ENCODE results near the gene ALKBH1.
"Not testable (repeated sequence)": the region's sequence is repeated elsewhere in the genome, so short reads cannot be mapped to it uniquely, and the experiment has no call there.

ALKBH1 gene

GRCh38 chr14:77707724-77708408 lies at the start of gene ALKBH1, which contains the start of gene SLIRP:
ALKBH1 (minus strand) TSS chr14:77708023; CDS start chr14:77708004, 19 bp downstream.
SLIRP (plus strand) TSS chr14:77708103; CDS start chr14:77708112, 9 bp downstream.
- in situ Hi-C loops (cut with MboI; ENCODE audit: low sequenced_read_pairs), result loop anchor here (25.0 kb wide), 1 partner anchor 246 kb away; the partner anchor contains the start of genes AHSA1 and VIPAS39

- in situ Hi-C loops (cut with MboI; ENCODE audit: low sequenced_read_pairs), result no loop called here
These were observed 45.1 kb upstream of the ALKBH1 start for GRCh38 chr14:77752799-77753516.

DNA sequence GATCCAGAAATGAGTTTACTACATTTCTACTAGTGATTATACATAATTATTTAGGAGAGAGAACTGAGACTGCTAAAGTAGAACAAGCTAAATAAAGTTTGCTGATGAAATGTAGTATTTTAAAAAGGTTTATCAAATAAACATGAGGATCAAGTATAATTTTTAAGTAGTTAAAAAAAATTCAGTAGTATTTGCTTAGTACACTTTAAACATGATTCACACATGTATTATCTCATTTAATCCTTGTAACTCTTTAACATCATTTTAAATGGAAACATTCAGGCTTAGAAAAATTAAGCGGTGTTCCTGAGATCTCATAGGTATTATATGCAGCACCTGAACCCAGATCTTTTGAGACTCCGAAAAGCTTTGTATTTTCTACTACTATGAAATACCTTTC lies 44.4 kb upstream of the ALKBH1 start:
- in situ Hi-C loops (cut with MboI; ENCODE audit: low sequenced_read_pairs), result no loop called here

DNA sequence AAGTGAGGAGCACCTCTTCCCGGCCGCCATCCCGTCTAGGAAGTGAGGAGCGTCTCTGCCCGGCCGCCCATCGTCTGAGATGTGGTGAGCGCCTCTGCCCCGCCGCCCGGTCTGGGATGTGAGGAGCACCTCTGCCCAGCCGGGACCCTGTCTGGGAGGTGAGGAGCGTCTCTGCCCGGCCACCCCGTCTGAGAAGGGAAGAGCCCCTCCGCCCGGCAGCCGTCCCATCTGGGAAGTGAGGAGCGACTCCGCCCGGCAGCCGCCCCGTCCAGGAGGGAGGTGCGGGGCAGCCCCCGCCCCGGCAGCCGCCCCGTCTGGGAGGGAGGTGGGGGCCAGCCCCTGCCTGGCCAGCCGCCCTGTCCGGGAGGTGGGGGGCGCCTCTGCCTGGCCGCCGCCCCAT lies 39.6 kb upstream of the ALKBH1 start:
- in situ Hi-C loops (cut with MboI; ENCODE audit: low sequenced_read_pairs), result not testable (repeated sequence)

DNA sequence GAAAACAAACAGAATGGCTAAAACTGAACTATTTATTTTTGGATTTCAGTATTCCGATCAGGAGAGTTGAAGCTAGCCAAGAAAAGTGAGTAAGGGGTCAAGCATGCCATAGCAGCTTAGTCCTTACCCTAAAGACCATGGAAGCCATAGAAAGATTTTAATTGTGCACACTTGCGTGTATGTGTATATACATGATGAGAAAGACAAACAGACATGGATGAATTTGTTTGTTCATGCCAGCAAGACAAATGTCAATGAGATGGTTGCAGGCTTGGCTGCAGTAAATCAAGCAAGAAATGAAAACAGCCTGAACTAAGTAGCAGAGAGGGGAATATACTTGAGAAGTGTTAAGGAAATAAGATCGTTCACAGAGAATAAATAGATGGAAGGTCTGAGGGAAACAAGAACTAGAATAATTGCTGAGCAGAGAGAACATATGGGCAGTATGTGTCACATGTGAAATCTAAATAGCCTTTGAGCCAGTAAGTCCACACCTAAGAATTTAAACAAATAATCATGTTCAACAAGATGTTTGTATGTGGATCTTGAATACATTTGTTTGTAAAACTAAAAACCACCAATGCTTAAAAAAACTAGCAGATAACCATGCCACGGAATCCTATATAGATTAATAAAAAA lies 38.4 kb upstream of the ALKBH1 start:
- in situ Hi-C loops (cut with MboI; ENCODE audit: low sequenced_read_pairs), result no loop called here

- in situ Hi-C loops (cut with MboI; ENCODE audit: low sequenced_read_pairs), result no loop called here
These were observed 33.6 kb upstream of the ALKBH1 start for GRCh38 chr14:77741438-77741837.

DNA sequence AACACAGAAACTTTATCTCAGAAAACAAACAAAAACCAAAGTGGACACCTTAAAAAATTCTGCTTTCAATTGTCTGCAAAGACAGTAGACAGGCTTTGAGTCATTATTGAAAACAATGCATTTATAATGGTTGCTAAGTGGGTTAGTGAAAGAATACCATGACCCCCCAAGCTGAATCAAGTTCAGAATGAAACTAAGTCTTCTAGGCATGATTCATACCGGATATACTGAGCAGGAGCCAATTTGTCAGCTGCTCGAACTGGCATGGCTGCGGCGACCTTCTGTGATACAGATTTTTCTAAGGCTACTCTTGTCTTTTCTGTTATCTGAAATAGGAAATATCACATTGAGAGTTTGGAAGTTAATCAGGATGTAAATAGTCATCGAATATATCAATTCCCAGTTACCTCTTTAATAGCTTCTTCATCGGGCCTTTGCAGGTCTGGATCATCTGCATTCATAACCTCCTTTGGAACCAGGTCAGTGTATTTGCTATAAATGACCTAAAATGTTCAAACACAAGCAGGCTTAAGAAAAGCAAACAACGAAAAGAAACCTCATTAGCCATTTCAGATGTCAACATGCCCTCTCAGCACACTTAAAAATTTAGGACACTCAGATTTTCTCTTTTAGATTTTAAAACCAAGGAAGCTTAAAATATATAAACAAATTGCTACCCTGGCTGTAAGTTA lies 30.9 kb upstream of the ALKBH1 start:
- in situ Hi-C loops (cut with MboI; ENCODE audit: low sequenced_read_pairs), result no loop called here

GRCh38 chr14:77730976-77731497 lies 23.2 kb upstream of the ALKBH1 start:
- in situ Hi-C loops (cut with MboI; ENCODE audit: low sequenced_read_pairs), result no loop called here

DNA sequence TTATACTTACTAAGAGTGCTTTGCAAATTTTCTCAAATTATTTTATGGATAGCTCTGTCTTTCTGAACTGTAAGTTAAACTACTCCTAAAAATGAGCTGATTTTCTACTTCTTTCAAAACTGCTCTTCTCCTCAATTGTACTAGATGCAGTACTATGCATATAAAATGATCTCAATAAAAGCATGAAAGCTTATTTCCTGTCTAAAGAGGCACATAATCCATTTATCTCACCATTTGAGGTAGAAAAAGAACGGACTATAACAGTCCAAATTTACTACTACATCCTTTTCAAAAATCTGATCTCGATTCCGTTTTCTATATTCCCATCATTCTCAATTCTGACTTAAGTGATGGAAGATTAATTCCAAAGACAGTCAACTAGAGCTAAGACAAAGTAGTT lies 14.5 kb upstream of the ALKBH1 start:
- in situ Hi-C loops (cut with MboI; ENCODE audit: low sequenced_read_pairs), result loop anchor here (25.0 kb wide), 1 partner anchor 260 kb away; the partner anchor contains the start of genes AHSA1 and VIPAS39

GRCh38 chr14:77721437-77721836 lies 13.6 kb upstream of the ALKBH1 start:
- in situ Hi-C loops (cut with MboI; ENCODE audit: low sequenced_read_pairs), result loop anchor here (25.0 kb wide), 1 partner anchor 259 kb away; the partner anchor contains the start of genes AHSA1 and VIPAS39

DNA sequence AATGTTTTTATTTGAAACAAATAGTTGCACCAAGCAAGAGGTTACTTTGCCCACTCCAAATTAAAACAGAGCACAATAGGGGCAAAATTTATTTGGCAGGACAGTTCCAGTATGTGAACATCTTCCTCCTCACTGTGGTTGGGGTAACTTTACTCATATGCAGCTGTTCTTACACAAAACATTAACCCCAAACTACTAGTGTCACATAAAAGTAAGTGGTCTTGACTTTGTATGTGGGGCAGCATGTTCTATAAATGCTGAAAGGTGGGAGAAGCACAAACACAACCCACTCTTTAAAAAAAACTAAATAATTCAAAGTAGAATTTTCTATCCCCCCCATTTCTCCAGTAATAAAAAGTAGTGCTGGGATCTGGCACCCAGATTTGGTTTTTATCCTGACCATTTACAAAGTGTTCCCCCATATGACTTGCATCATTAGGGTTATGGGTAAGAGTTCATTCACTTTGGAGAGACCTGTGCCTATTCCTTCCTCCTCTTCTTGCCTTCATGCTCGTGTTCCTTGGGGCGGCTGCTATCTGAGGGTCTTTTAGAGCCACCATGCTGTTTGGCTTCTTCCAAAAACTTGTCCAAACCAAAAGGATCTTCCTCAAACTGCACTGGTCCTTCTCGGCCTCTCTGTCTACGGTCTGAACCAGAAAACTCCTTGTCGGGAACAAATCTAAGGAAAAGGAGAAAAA lies 9.9 kb upstream of the ALKBH1 start:
- in situ Hi-C loops (cut with MboI; ENCODE audit: low sequenced_read_pairs), result loop anchor here (25.0 kb wide), 1 partner anchor 255 kb away; the partner anchor contains the start of genes AHSA1 and VIPAS39

DNA sequence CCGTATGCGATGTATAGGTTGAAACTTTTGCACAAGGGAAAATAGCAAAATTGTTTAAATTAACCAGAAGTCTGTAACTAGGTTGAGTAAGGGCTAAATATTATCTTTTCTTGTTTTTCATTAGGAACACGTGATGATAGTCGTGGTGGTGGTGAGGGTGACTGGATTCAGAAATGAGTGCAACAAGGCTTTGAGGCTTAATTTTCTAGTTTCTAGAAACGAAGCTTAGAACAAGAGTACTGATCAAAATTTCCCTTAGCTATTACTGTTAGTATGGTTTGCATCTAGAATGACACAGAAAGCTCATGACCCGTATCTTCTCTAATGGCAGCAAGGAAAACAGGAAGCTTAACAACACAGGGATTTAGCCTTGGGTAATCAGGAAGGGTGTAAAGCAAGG lies 7.1 kb upstream of the ALKBH1 start:
- in situ Hi-C loops (cut with MboI; ENCODE audit: low sequenced_read_pairs), result loop anchor here (25.0 kb wide), 1 partner anchor 253 kb away; the partner anchor contains the start of genes AHSA1 and VIPAS39

GRCh38 chr14:77710364-77710763 lies 2.5 kb upstream of the ALKBH1 start:
- in situ Hi-C loops (cut with MboI; ENCODE audit: low sequenced_read_pairs), result loop anchor here (25.0 kb wide), 1 partner anchor 248 kb away; the partner anchor contains the start of genes AHSA1 and VIPAS39

DNA sequence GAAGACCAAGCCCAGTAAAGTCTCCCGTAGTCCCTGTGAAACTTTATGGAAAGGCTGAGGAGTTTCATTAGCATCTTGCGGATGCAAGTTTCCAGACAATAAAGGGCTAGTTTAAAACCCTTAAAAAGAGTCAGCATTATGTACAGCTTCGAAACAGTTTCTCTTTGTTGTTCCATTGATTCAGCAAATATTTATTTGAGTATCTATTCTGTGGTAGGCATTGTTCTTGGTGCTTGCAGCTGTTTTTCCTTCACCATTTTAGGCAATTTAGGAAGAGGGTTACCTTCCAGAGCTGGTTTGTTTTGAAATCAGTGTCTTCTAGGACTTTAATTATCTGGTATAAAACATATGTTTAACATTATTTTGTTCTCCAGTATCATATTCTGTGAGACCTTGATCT lies 1.6 kb upstream of the ALKBH1 start:
- in situ Hi-C loops (cut with MboI; ENCODE audit: low sequenced_read_pairs), result loop anchor here (25.0 kb wide), 1 partner anchor 247 kb away; the partner anchor contains the start of genes AHSA1 and VIPAS39

GRCh38 chr14:77708749-77709148 lies 926 bp upstream of the ALKBH1 start:
- in situ Hi-C loops (cut with MboI; ENCODE audit: low sequenced_read_pairs), result loop anchor here (25.0 kb wide), 1 partner anchor 246 kb away; the partner anchor contains the start of genes AHSA1 and VIPAS39

DNA sequence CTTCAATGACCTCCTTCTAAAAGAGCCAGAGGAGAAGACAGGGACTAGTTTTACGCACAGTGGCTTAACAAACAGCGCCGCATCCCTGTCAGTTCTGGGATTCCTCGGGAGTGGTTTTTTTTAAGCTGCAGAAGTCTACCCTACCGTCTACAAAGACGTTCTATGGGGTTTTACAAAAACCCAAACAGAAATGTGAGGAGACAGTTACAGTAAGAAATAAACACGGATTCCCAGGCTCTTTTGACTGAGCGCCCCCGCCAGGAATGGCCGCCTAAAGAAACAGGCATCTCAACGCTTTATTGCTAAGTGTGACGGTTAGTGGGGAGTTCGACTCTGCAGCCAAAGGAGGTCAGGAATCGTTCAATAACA lies 484 bp downstream of the ALKBH1 start:
- in situ Hi-C loops (cut with MboI; ENCODE audit: low sequenced_read_pairs), result loop anchor here (25.0 kb wide), 1 partner anchor 245 kb away; the partner anchor contains the start of genes AHSA1 and VIPAS39

- in situ Hi-C loops (cut with MboI; ENCODE audit: low sequenced_read_pairs), result no loop called here
These were observed 16.6 kb downstream of the ALKBH1 start for GRCh38 chr14:77691259-77691658.

DNA sequence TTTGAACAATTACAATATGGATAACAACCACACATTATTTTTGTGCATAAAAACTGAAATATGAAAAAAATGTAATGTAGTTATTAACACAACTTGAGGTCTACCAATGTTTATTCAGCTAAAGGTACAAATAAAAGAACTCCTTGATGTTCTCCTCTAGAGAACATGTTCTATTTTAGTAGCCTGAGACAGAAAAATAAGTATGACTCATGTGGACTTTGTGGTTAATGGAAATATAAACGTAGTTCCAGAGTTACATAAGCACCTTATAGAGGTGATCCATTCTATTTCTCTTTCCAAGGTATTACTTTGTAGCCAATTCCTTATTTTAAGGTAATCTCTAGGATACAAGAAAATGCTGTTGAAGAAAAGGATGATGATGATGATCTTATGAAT lies 25.7 kb downstream of the ALKBH1 start:
- in situ Hi-C loops (cut with MboI; ENCODE audit: low sequenced_read_pairs), result no loop called here

All from HL-60/S4 treated with phorbol 12-myristate 13-acetate at 8.2 ng/mL for 4 days and 3 days (cell line).